Sigmoid colon (tissue), 4 donors: Measurements from ENCODE around the gene PGAP3.

ENCODE experiments used
- CTCF ChIP-seq, 4 experiments: fragments of 450-650 bp in 3 of 4; fragments of 200-600 bp in 1 of 4; IDR thresholded peaks; one replicate each; pipeline ENCODE4 v1.5.1; 2016 to 2019; ENCODE audit warnings: antibody characterized with exemption in 4 of 4, mild to moderate bottlenecking in 3 of 4, moderate library complexity in 2 of 4
- EP300 ChIP-seq, 4 donors: sonication (generic); formaldehyde crosslinking; IDR thresholded peaks; one replicate each; pipeline ENCODE4 v1.6.1; 2017; ENCODE audit warnings: antibody characterized with exemption in 4 of 4
- POLR2A ChIP-seq, 2 donors: fragments of 450-650 bp; IDR thresholded peaks; one replicate each; pipeline ENCODE4 v1.6.1; 2016; ENCODE audit warnings: antibody characterized with exemption in 2 of 2, mild to moderate bottlenecking in 2 of 2, moderate library complexity in 2 of 2

- TF ChIP-seq CTCF (IDR thresholded peaks at IDR 0.05): no peak
- no peak for TF ChIP-seq EP300 (IDR thresholded peaks at IDR 0.05)
- no peak for TF ChIP-seq POLR2A (IDR thresholded peaks at IDR 0.05)
Measured at GRCh38 chr17:39670746-39671145, 17.1 kb downstream of the PGAP3 start.
